GM21423 (cell line): ENCODE results near the gene FYN.
A peak's percentile ranks its signal among the peaks of the same experiment; 100 is the strongest.

Source experiments
- ATAC-seq: cut with Tn5 transposase; IDR thresholded peaks from one replicate; pipeline ENCODE4 v1.9.1; 2021; ENCODE audit warnings: mild to moderate bottlenecking, moderate library complexity; ENCODE audit not compliant: unreplicated experiment

Gene FYN

DNA sequence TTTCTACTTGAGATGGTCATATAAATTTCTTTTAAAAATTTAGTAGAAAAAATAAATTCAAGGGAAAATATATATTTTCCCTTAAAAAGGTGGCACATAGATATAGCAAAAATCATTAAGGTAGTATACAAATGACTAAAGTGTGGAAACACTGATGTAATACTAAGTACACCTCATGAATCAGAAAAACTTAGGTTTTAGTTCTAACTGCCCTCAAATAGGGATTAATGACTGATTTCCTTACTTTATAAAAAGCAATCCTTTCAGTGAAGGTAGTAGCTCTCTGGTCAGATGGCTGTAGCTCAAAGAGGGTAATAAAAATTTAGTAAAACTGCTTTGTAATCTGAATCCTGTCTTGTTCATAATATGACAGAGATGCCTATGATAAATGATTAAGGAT lies 63.5 kb downstream of the FYN start:
- ATAC-seq, result no peak

DNA sequence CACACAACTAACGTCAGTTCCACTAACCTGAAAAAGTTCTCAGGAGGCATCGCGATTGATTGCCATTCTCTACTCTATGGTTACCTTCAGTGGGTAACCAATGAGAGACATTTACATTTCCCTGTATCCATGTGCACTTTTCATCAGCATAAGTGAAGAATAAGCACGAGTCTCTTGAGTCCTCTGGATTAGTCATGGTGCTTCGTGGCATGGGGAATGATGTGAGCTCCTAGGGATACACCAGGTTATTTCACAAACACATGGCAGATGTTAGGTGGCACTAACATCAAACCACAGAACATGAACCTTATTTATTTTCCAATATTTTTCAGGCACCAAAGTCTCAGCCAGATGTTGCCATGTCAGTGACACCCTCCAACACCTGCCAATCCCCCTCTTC lies 64.0 kb downstream of the FYN start:
- ATAC-seq, result no peak

DNA sequence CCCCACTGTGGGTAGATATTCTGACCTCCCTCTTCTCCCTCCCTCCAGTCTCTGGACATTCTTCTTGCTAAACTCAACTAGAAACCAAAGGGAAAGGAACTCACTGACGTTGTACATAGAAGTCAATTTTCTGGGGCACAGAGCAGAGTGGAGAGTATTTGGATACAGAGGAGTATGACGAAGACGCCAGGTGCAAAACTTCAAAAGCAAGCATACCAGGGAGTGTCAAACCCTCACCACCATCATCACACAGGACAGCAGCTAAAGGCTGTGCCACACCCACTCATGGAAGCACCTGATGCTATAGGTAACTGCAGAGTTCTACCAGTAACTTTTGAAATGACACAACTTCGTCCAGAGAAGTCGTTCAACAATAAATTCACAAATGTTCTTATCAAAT lies 64.8 kb downstream of the FYN start:
- no peak for ATAC-seq

DNA sequence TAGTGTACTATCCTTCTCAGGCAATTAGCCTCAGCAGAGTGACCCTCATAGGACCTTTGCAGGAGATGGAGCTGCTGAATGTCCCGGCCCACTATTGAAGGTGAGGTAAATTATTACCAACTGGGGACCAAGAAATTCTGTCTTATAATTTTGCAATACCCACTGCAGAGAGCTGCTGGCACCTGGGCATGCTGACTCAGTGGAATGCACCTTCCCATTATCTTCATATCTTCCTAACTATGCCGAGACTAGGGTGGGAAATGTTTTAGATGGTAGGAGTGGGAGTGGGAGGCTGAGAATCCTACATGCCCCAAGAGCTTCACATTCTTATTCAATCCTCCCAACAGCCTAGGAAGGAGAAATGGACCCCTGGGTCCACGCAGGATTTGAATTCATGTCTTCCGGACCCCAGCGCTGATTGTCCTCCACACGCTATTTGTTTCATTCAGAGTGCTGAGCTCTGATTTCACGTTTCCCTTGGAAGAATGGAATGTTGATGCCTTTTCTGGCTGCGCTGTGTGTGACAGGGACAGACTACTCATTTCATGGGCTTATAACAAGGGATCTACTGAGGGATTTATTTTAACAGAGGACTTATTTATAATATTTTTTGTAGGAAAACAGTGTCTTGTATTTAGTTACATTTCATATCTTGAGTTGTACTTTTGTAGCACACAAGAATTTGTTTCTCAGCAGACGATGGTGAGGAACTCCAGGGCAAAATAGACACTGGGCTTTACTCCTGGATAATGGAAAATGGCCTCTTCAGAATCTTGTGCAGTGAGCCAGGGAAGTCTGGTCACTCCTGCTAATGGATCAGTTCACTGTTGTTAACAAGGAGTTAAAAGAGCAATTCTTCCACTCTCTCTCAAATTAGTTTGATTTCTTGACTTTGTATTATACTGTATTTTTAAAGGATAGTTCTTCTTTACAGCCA lies 66.4 kb downstream of the FYN start:
- ATAC-seq, result no peak

DNA sequence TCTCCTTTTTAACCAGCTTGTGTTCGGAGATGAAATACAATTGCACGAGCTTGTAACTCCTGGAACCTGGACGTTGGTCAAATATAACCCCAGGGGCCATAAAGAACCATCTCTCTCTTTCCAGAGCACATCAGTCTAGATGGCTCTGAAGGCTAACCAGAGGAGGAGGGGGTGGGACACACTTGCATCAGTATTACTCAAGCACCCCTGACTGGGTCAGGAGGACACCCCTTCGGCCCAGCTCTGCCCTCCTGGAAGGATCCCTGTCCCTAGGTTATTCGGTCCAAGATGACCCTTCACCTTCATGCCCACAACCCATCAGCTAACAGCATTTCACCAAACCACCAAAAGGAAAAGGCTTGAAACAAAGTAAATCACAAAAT lies 67.1 kb downstream of the FYN start:
- ATAC-seq, result no peak

GRCh38 chr6:111805511-111806164 lies 67.6 kb downstream of the FYN start:
- ATAC-seq, result peak; percentile 52

DNA sequence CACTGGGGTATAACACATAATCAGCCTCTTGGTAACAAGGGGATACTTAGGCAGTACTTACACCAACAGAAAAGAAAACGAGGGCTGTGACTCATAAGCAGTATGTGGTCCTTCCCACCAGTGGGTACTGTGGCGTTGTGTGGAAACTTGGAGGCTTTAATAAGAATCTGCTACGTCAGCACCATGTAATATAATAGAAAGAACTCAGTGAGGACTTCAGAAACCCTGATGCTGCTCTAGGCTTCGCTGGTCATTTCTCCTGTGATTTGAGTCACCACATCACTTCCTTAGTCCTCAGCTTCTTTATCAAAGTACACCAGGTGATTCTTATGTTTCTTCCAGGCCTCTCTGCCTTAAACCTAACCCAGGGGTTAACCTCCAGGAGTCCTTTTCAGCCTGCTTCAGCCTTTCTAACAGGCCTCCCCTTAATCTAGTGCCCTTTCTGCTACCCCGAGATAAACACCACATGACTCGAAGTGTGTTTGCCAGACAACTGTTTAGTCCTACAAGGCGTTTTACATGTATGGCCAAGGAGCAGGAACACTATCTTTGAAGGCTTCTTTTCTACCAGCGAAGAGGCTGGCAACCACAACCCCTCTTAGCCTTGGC lies 68.5 kb downstream of the FYN start:
- ATAC-seq, result peak; percentile 52

DNA sequence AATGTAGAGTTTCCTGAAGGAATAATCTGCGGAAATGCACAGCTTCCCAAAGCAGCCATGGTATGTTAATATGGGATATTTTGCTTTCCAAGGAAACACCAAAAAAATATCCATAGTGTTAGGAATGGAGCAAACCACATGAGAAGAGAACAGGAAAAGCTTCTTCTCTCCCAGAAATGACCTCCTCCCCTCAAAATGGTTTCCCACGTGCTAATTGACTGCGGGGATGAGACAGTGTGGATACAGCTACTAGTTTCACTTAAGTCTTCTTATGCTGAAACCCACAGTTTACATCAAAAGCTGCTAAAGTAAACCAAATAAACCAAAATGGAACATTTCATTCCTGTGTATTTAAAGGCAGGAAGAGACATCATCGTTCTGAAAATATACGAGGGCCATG lies 69.4 kb downstream of the FYN start:
- no peak for ATAC-seq

- no peak for ATAC-seq
Measured at GRCh38 chr6:111803371-111803770, 69.9 kb downstream of the FYN start.

- no peak for ATAC-seq
Measured at GRCh38 chr6:111802720-111803330, 70.4 kb downstream of the FYN start.

DNA sequence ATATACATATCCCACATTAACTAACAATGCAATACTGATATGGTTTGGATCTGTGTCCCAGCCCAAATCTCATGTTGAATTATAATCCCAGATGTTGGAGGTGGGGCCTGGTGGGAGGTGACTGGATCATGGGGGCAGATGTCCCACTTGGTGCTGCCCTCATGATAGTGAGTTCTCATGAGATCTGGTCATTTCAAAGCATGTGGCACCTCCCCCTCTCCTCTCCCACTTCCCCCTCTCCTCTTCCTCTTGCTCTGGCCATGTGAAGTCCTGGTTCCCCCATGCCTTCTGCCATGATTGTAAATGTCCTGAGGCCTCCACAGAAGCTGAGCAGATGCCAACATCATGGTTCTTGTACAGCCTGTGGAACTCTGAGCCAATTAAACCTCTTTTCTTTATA lies 71.2 kb downstream of the FYN start:
- ATAC-seq, result no peak

- no peak for ATAC-seq
Measured at GRCh38 chr6:111800821-111801220, 72.4 kb downstream of the FYN start.

- ATAC-seq, result no peak
Measured at GRCh38 chr6:111800259-111800765, 72.9 kb downstream of the FYN start.

- ATAC-seq, result no peak
Measured at GRCh38 chr6:111799576-111800258, 73.5 kb downstream of the FYN start.

GRCh38 chr6:111798281-111798725 lies 74.9 kb downstream of the FYN start:
- ATAC-seq, result no peak

GRCh38 chr6:111796310-111796918 lies 76.8 kb downstream of the FYN start:
- no peak for ATAC-seq

- no peak for ATAC-seq
Measured at GRCh38 chr6:111795558-111795957, 77.7 kb downstream of the FYN start.

DNA sequence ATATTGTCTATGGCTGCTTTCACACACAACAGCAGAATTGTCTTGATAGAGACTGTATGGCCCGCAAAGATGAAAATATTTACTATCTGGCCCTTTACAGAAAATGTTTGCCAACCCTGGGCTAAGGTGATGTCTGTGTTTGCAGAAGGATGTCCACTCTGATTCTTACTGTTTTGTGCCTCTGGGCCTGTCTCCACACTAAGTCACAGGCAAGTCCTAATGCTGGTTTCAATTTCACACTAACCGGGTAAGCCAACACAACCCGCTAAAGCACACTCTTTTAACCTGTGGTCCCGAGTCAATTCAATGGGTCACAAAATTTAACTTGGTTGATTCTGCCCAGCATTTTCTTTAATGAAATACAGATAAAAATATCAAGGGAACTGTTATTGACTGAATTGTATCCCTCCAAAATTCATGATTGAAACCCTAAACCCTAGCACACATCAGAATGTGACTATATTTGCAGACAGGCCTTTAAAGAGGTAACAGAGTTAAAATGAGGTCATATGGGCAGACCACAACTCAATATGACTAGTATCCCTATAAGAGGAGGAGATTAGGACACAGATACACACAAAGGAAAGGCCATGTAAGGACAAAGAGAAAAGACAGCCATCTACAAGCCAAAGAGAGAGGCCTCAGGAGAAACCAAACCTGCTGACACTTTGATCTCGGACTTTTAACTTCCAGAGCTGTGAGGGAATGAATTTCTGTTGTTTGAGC lies 78.4 kb downstream of the FYN start:
- no peak for ATAC-seq

DNA sequence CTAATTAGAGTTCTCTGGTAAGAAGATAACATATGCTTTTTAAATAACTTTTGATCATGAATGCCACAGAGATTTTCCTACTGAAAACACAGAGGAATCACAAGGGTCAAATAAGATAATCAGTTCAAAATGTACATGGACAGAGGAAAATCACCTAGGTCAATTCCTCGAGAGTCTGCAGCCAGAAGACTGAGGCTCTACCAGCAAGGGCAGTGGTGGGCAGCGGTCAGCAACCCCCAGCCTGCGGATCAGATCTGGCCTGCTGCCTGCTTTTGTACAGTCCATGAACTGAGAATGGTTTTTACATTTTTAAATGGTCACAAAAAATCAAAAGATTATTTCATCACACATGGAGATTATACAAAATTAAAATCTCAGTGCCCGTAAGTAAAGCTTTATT lies 79.0 kb downstream of the FYN start:
- ATAC-seq, result no peak

DNA sequence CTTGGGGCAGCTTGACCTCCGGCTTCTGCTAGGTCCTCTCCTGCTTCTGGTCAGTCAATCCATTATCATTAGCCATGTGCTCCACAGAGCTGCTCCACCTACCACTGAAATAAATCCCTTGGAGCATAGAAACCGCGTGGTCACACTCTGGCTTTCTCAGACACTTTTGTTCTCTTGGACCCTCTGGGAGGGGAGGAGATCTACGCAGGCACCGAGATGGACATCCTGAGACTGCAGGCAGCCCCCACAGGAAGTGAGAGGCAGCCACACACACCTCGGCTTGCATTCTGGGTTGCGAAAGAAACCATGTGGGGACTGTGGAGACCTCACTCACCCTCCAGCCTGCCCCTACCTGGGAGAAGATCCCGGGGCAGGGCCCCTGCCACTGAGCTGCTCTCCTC lies 79.5 kb downstream of the FYN start:
- ATAC-seq, result no peak
